ENCODE data around the gene FSIP1. TPM values are rescaled to one million over a fixed set of nuclear protein-coding genes. Genes with fewer than 3 reads are reported as not detected.
"Not testable (repeated sequence)": the region's sequence is repeated elsewhere in the genome, so short reads cannot be mapped to it uniquely, and the experiment has no call there.

The FSIP1 gene
- total RNA-seq: under 1 TPM; 0.21 to 0.27 TPM

DNA sequence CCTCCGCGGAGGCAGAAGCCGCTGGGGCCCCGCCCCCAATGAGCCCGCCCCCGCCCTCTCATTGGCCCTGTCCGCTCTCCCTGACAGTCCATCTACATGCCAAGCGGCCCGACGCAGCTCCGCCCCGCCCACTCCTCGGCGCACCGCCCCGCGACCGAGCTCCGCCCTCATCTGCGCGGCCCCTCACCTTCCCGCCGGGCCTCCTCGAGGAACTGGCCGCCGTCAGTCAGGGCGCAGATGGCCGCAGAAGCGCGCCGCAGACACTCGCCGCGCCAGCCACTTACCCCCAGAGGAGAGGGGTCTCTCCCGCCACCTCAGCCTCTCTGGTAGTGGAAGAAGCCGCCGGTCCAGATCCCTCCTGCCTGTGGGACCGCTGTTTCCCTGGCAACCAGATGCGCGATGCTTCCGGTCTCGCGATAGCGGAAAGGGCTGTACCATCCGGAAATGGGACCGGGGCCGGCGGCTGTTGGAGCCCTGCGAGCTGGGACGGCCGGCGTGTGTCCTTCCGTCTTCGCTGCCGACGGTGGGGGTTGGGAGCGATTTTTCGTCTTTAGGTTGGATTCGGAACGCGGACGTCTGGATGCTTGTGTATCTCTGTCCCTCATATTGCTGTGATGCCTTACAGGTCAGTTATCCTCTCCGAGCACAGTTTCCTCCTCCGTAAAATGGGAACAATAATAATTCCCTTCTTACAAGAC, at the start of gene FSIP1:
FSIP1 (minus strand) TSS at position 401 of the 698 bp plus-strand sequence. CDS start 6,317 bp downstream, outside the sequence.
- Mint-ChIP-seq H3K9me3 (no peaks in the 10 kb centered on the region), H3K27ac (peak within 1 kb of the TSS; percentile 64), H3K4me3 (peak within 1 kb of the TSS; percentile 77), H3K4me1 (ENCODE audit: low read depth) (peaks cover 43% of the 10 kb centered on the region), H3K36me3 (ENCODE audit: low read depth) (no peaks in the 10 kb centered on the region), H3K27me3 (ENCODE audit: low read depth) (no peaks in the 10 kb centered on the region)
- CTCF ChIA-PET: interaction anchor here (0.6 to 1.6 kb wide), 6 partner anchors 24 to 496 kb away, joined by 3 to 5 read pairs (median 4); partner anchors contain the start of gene EIF2AK4
- DNase-seq: peak; percentile 98
- intact Hi-C loops (cut with micrococcal nuclease): loop anchor here (1.0 to 10.0 kb wide), 12 partner anchors 139 to 1718 kb away; partner anchors contain the start of genes BMF, EIF2AK4, INAFM2 and RASGRP1

DNA sequence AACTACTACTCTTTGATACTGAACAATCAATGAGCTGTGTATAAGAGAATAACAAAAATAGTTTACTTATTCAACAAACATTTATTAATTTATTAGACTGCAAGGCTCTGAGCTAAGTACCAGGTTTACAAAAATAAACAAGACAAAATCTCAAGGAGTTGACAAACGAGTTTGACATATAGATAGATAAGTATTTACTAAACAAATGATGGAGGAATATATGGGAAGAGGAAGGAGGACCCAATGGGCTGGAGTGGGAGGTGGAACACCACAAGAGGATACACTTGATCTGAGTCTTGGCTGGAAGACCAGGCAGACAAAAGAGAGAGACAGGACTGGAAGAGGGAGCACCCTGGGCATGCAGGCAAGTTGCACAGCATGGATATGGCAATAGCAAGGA, 47.5 kb upstream of the FSIP1 start:
- no peak overlapping the region for H3K27ac Mint-ChIP-seq
- no peak overlapping the region for H3K4me3 Mint-ChIP-seq
- H3K36me3 Mint-ChIP-seq (ENCODE audit: low read depth): no peaks in the 10 kb centered on the region
- H3K9me3 Mint-ChIP-seq: no peaks in the 10 kb centered on the region
- DNase-seq: no peak
- intact Hi-C loops (cut with micrococcal nuclease): no loop called here
- CTCF ChIA-PET: no interaction called here
- no peaks in the 10 kb centered on the region for H3K4me1 Mint-ChIP-seq (ENCODE audit: low read depth)
- H3K27me3 Mint-ChIP-seq (ENCODE audit: low read depth): peaks cover 13% of the 10 kb centered on the region

DNA sequence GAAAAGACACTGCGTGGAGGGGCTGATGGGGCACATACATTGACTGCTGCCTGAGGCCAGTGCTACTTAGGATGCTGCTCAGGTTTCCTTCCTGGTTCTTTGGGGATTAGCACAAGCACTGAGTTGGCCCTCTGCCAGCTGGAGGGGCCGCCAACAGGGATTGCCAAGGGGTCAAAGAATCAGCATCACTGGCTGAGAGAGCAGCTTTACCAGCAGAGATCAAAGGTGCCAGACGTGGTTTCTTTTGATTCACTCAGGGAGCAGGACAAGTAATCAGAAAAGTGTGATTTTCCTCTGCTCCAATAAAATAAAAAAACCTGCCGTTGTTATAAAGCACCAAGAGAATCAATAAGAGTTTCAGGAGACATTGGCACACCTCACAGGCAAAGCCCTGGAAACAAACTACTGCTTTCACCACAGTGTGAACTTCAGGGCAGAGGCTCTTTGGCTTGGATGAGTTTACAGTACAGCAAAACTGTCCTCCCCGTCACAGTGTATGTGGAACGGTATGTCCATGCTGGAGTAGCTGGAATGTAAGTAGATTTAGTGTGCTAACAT, 45.8 kb upstream of the FSIP1 start:
- no peak overlapping the region for H3K4me3 Mint-ChIP-seq
- no peak overlapping the region for H3K27ac Mint-ChIP-seq
- CTCF ChIA-PET: no interaction called here
- no peaks in the 10 kb centered on the region for H3K9me3 Mint-ChIP-seq
- intact Hi-C loops (cut with micrococcal nuclease): no loop called here
- no peak for DNase-seq
- H3K27me3 Mint-ChIP-seq (ENCODE audit: low read depth): peaks cover 10% of the 10 kb centered on the region
- H3K36me3 Mint-ChIP-seq (ENCODE audit: low read depth): no peaks in the 10 kb centered on the region
- no peaks in the 10 kb centered on the region for H3K4me1 Mint-ChIP-seq (ENCODE audit: low read depth)

DNA sequence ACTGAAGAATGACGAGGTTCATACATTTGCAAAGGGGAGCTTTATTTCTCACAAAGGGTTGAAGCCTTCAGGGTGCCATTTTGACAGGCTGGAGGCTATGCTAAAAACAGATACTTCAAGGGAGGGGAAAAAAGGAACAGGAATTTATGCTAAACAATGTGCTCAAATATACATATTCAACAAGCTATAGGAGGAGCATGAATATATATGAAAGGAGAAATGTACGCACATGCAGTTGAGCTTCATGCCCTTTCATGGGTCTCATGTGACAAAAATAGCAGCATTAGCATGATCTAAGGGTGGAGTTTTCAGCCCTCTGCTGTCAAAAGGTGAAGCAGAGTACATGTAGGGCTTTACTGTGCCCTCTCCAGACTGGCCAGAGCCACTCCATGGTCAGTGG, 44.3 kb upstream of the FSIP1 start:
- H3K27me3 Mint-ChIP-seq (ENCODE audit: low read depth): peaks cover 9% of the 10 kb centered on the region
- H3K36me3 Mint-ChIP-seq (ENCODE audit: low read depth): no peaks in the 10 kb centered on the region
- no peaks in the 10 kb centered on the region for H3K9me3 Mint-ChIP-seq
- CTCF ChIA-PET: interaction anchor here (1.4 kb wide), 1 partner anchor 26 kb away, joined by 4 read pairs; no protein-coding TSS in a partner anchor
- H3K27ac Mint-ChIP-seq: no peak overlapping the region
- H3K4me3 Mint-ChIP-seq: no peak overlapping the region
- H3K4me1 Mint-ChIP-seq (ENCODE audit: low read depth): no peaks in the 10 kb centered on the region
- intact Hi-C loops (cut with micrococcal nuclease): no loop called here
- no peak for DNase-seq

DNA sequence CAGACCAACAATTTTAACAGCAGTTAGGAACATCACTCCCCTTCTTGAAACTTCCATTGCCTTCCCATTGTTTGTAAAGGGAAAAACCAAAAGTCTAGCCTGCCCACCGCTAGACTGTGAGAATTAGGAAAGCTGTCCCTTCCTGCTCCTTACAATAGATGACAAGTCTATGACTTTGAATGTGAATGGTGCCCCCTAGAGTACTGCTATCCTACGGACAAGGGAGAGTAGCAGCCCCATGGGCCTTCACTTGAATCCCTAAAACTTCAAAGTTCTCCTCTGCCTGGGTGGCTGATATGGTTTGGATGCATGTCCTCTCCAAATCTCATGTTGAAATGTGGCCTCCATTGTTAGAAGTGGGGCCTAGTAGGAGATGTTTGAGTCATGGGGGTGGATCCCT, 41.0 kb upstream of the FSIP1 start:
- CTCF ChIA-PET: no interaction called here
- no peak overlapping the region for H3K27ac Mint-ChIP-seq
- DNase-seq: no peak
- no peak overlapping the region for H3K4me3 Mint-ChIP-seq
- no peaks in the 10 kb centered on the region for H3K36me3 Mint-ChIP-seq (ENCODE audit: low read depth)
- H3K4me1 Mint-ChIP-seq (ENCODE audit: low read depth): no peaks in the 10 kb centered on the region
- peaks cover 2% of the 10 kb centered on the region for H3K27me3 Mint-ChIP-seq (ENCODE audit: low read depth)
- H3K9me3 Mint-ChIP-seq: no peaks in the 10 kb centered on the region
- intact Hi-C loops (cut with micrococcal nuclease): no loop called here

DNA sequence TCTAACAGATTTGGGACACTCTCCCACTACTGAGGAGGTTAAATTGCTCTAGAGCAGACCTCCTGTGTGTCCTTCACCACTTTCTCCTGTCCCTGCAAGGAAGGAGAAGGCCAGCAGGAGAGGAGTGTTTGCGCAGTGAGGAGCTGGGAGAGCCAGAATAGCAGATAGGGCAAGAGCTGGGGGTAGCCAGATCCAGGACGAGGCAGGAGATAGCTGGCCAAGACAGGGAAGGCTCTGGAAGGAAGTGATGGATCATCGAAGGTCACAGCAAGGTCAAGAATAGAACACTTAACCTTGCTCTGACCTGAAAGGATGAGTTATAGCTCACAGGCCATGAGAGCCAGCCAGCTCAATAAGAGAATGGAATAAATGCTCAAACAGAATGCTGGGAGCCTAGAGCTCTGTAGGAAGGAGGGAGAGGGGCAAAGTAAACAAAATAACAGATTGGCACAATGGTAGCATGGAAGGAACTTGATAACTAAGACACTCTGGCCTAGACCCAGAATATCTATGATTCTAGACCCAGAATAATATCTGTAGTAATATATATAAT, 37.5 kb upstream of the FSIP1 start:
- Mint-ChIP-seq H3K9me3 (no peaks in the 10 kb centered on the region), H3K27ac (no peak overlapping the region), H3K36me3 (ENCODE audit: low read depth) (no peaks in the 10 kb centered on the region), H3K27me3 (ENCODE audit: low read depth) (no peaks in the 10 kb centered on the region), H3K4me1 (ENCODE audit: low read depth) (no peaks in the 10 kb centered on the region), H3K4me3 (no peak overlapping the region)
- no peak for DNase-seq
- intact Hi-C loops (cut with micrococcal nuclease): no loop called here
- CTCF ChIA-PET: interaction anchor here (1.2 kb wide), 1 partner anchor 64 kb away, joined by 5 read pairs; no protein-coding TSS in a partner anchor

- Mint-ChIP-seq H3K27ac (no peak overlapping the region), H3K4me3 (no peak overlapping the region), H3K27me3 (ENCODE audit: low read depth) (no peaks in the 10 kb centered on the region), H3K4me1 (ENCODE audit: low read depth) (no peaks in the 10 kb centered on the region), H3K36me3 (ENCODE audit: low read depth) (no peaks in the 10 kb centered on the region), H3K9me3 (no peaks in the 10 kb centered on the region)
- CTCF ChIA-PET: interaction anchor here (1.2 kb wide), 1 partner anchor 63 kb away, joined by 5 read pairs; no protein-coding TSS in a partner anchor
- intact Hi-C loops (cut with micrococcal nuclease): no loop called here
- no peak for DNase-seq
Observed at GRCh38 chr15:39819533-39819932, 36.9 kb upstream of the FSIP1 start.

DNA sequence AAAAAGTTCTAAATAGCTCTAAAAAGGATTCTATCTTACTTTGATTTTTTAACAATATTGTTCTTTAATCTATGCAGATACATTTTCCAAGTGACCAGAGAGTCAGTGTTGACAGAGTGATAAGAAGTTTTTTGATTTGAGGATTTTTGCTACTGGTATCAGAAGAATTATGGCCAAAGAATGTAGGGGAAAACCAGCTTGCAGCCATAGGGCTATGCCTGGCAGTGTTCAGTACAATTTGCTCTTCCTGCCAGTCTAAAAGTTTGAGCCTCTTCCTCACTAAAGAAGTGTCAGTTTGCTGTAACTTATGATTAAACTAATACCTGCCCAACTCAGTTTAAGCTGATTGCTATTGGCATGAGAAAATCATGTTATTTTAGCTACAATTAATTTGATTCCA, 35.3 kb upstream of the FSIP1 start:
- H3K36me3 Mint-ChIP-seq (ENCODE audit: low read depth): no peaks in the 10 kb centered on the region
- DNase-seq: no peak
- no peaks in the 10 kb centered on the region for H3K4me1 Mint-ChIP-seq (ENCODE audit: low read depth)
- intact Hi-C loops (cut with micrococcal nuclease): no loop called here
- no peaks in the 10 kb centered on the region for H3K9me3 Mint-ChIP-seq
- no peak overlapping the region for H3K4me3 Mint-ChIP-seq
- CTCF ChIA-PET: interaction anchor here (0.6 kb wide), 1 partner anchor 202 kb away, joined by 6 read pairs; no protein-coding TSS in a partner anchor
- no peak overlapping the region for H3K27ac Mint-ChIP-seq
- H3K27me3 Mint-ChIP-seq (ENCODE audit: low read depth): peaks cover 2% of the 10 kb centered on the region

GRCh38 chr15:39814489-39814888, 31.8 kb upstream of the FSIP1 start:
- no peak overlapping the region for H3K27ac Mint-ChIP-seq
- CTCF ChIA-PET: no interaction called here
- intact Hi-C loops (cut with micrococcal nuclease): no loop called here
- H3K9me3 Mint-ChIP-seq: no peaks in the 10 kb centered on the region
- H3K27me3 Mint-ChIP-seq (ENCODE audit: low read depth): peaks cover 2% of the 10 kb centered on the region
- H3K4me1 Mint-ChIP-seq (ENCODE audit: low read depth): no peaks in the 10 kb centered on the region
- no peaks in the 10 kb centered on the region for H3K36me3 Mint-ChIP-seq (ENCODE audit: low read depth)
- no peak overlapping the region for H3K4me3 Mint-ChIP-seq
- DNase-seq: no peak

DNA sequence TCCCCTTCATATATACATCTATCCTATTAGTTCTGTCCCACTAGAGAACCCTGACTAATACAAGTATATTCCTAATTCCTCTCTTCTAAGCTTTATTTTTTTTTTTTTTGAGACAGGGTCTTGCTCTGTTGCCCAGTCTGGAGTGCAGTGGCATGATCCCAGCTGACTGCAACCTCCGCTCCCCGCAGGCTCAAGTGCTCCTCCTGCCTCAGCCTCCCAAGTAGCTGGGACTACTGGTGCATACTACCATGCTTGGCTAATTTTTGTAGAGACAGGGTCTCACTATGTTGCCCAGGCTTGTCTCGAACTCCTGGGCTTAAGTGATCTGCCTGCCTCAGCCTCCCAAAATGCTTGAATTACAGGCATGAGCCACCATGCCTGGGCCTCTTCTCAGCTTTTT, 30.0 kb upstream of the FSIP1 start:
- H3K4me1 Mint-ChIP-seq (ENCODE audit: low read depth); H3K27ac Mint-ChIP-seq; H3K9me3 Mint-ChIP-seq; H3K27me3 Mint-ChIP-seq (ENCODE audit: low read depth); H3K4me3 Mint-ChIP-seq; intact Hi-C loops (cut with micrococcal nuclease); DNase-seq; H3K36me3 Mint-ChIP-seq (ENCODE audit: low read depth): not testable (repeated sequence)
- CTCF ChIA-PET: interaction anchor here (1.0 kb wide), 1 partner anchor 80 kb away, joined by 3 read pairs; no protein-coding TSS in a partner anchor

DNA sequence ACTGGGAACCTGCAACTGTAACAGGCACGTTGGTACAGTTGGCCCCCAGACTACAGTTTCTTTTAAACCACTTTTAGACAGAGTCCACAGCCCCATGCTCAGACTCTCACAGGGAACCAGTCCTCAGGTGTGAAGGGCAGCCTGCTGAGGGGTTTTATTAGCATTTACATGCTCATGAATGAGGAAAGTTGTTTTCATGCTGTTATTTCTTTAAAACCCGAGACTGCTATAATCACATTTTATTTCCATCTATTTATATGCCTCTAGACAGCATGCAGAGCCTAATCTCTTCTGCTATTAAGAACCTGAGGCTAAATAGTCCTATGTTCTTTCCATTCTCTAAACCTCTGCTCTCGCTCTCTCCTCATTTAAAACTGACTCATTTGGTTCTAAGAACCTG, 26.3 kb upstream of the FSIP1 start:
- intact Hi-C loops (cut with micrococcal nuclease): no loop called here
- H3K4me1 Mint-ChIP-seq (ENCODE audit: low read depth): no peaks in the 10 kb centered on the region
- H3K27ac Mint-ChIP-seq: no peak overlapping the region
- H3K4me3 Mint-ChIP-seq: no peak overlapping the region
- DNase-seq: no peak
- H3K27me3 Mint-ChIP-seq (ENCODE audit: low read depth): peaks cover 9% of the 10 kb centered on the region
- H3K36me3 Mint-ChIP-seq (ENCODE audit: low read depth): no peaks in the 10 kb centered on the region
- no peaks in the 10 kb centered on the region for H3K9me3 Mint-ChIP-seq
- CTCF ChIA-PET: no interaction called here

GRCh38 chr15:39807791-39808190, 25.1 kb upstream of the FSIP1 start:
- intact Hi-C loops (cut with micrococcal nuclease): no loop called here
- Mint-ChIP-seq H3K4me1 (ENCODE audit: low read depth) (no peaks in the 10 kb centered on the region), H3K27me3 (ENCODE audit: low read depth) (peaks cover 7% of the 10 kb centered on the region), H3K4me3 (no peak overlapping the region), H3K36me3 (ENCODE audit: low read depth) (no peaks in the 10 kb centered on the region), H3K27ac (no peak overlapping the region), H3K9me3 (no peaks in the 10 kb centered on the region)
- CTCF ChIA-PET: no interaction called here
- no peak for DNase-seq

GRCh38 chr15:39804026-39804425, 21.4 kb upstream of the FSIP1 start:
- no peak overlapping the region for H3K27ac Mint-ChIP-seq
- CTCF ChIA-PET: no interaction called here
- H3K36me3 Mint-ChIP-seq (ENCODE audit: low read depth): no peaks in the 10 kb centered on the region
- intact Hi-C loops (cut with micrococcal nuclease): no loop called here
- H3K4me3 Mint-ChIP-seq: no peak overlapping the region
- DNase-seq: no peak
- peaks cover 17% of the 10 kb centered on the region for H3K27me3 Mint-ChIP-seq (ENCODE audit: low read depth)
- H3K9me3 Mint-ChIP-seq: no peaks in the 10 kb centered on the region
- H3K4me1 Mint-ChIP-seq (ENCODE audit: low read depth): no peaks in the 10 kb centered on the region
